Mucosa of stomach (tissue), 1 donor: ENCODE measurements around the gene MPP4.
"Not testable (repeated sequence)": the region's sequence is repeated elsewhere in the genome, so short reads cannot be mapped to it uniquely, and the experiment has no call there.

Experiments used
- H3K27me3 ChIP-seq: one replicate; pipeline ENCODE4 v1.7.0; 2013; ENCODE audit warnings: mild to moderate bottlenecking, low read length; ENCODE audit not compliant: control insufficient read depth, insufficient read depth
- H3K36me3 ChIP-seq: one replicate; pipeline ENCODE4 v1.7.0; 2013; ENCODE audit warnings: low read length; ENCODE audit not compliant: control insufficient read depth, insufficient read depth
- H3K4me1 ChIP-seq: one replicate; pipeline ENCODE4 v1.7.0; 2013; ENCODE audit warnings: mild to moderate bottlenecking, low read length; ENCODE audit not compliant: control insufficient read depth, insufficient read depth
- H3K4me3 ChIP-seq: one replicate; pipeline ENCODE4 v1.7.0; 2013; ENCODE audit warnings: low read length
- H3K9ac ChIP-seq: one replicate; pipeline ENCODE4 v1.7.0; 2013; ENCODE audit warnings: mild to moderate bottlenecking, low read length, moderate library complexity
- H3K9me3 ChIP-seq: one replicate; pipeline ENCODE4 v1.7.0; 2013; ENCODE audit warnings: mild to moderate bottlenecking, low read length, moderate library complexity; ENCODE audit not compliant: control insufficient read depth
- donor health status: Pancreatic carcinoma.

The MPP4 gene

DNA sequence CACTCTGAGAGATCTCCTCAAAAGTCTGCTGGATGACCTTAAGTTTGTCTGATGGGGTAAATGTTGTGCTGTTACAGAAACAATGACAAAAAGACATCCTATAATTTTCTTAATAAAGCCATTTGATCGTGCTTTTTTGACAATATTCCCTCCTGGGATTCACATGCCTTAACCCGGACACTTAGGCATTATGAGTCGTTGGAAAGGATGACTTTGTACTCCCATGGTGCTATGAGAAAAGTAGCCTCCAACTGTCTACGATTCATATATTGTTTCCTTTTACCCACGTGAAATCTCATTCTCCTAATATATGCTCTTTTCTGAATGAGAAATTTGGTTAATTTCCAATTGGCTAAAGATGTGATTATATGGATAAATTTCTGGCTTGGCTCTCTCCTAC lies 6.1 kb upstream of the MPP4 start:
- no peaks in the 10 kb centered on the region for H3K4me1 ChIP-seq
- H3K4me3 ChIP-seq: no peak overlapping the region
- H3K9me3 ChIP-seq: no peaks in the 10 kb centered on the region
- no peak overlapping the region for H3K9ac ChIP-seq
- H3K36me3 ChIP-seq: no peaks in the 10 kb centered on the region
- no peaks in the 10 kb centered on the region for H3K27me3 ChIP-seq

DNA sequence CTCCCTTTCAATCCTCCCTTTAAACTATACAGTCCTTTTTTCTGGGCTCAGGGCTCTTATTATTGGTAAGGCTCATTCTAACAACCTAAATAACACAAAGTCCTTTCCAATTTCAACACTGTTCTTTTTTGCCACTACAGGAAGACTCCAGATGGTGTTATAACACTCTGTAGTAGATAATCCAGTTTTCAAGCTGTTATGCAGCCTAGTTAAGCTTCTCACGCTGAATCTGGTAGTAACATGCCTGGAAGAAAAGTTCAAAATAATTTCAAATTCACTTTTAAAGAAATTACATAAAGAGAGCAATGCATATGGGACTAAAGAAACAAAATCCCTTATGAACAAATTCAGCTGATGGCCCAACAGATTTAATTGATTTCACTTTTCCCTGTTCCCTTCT lies 3.2 kb upstream of the MPP4 start:
- H3K9me3 ChIP-seq: no peaks in the 10 kb centered on the region
- H3K4me1 ChIP-seq: no peaks in the 10 kb centered on the region
- H3K27me3 ChIP-seq: no peaks in the 10 kb centered on the region
- no peak overlapping the region for H3K4me3 ChIP-seq
- no peaks in the 10 kb centered on the region for H3K36me3 ChIP-seq
- no peak overlapping the region for H3K9ac ChIP-seq

DNA sequence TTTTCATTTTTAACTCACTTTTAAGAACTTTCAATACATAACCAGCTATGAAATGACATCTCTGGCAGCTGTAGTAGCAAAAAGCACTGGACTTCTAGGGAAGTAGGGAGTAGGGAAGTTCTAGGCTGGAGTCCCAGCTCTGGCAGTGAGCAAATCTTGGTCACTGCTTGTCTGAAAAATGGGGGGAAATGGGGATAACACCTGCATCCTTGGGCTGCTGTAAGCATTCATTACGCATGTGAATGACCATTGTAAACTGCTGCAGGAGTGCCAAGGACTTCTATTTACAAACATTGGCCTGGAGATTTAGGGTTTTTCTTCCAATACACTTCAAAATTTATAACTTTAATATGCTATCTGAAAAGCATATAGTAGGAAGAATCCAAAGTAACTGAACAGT lies 972 bp upstream of the MPP4 start:
- Histone ChIP-seq H3K36me3 (no peaks in the 10 kb centered on the region), H3K9me3 (no peaks in the 10 kb centered on the region), H3K9ac (no peak overlapping the region), H3K27me3 (no peaks in the 10 kb centered on the region), H3K4me3 (no peak overlapping the region), H3K4me1 (no peaks in the 10 kb centered on the region)

DNA sequence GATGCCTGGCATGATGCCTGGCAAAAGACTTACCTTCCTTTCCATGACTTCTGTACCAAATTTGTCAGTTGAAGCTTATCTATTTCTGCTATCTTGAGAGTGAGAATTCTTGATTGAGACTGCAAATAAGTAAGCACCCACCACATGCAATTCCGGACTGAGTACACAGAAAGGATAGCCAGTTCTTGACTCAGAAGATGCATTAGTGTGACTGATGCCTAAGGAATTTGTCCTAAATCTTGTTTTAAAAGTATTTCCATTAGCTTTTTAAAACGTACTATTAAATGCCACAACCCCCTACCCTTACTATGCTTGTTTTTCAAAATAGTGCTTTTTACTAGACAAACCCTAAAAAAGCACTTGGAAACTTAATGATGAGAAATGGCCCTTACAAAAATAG lies 545 bp downstream of the MPP4 start:
- no peaks in the 10 kb centered on the region for H3K4me1 ChIP-seq
- H3K36me3 ChIP-seq: no peaks in the 10 kb centered on the region
- no peak overlapping the region for H3K9ac ChIP-seq
- H3K4me3 ChIP-seq: no peak overlapping the region
- no peaks in the 10 kb centered on the region for H3K9me3 ChIP-seq
- H3K27me3 ChIP-seq: no peaks in the 10 kb centered on the region

DNA sequence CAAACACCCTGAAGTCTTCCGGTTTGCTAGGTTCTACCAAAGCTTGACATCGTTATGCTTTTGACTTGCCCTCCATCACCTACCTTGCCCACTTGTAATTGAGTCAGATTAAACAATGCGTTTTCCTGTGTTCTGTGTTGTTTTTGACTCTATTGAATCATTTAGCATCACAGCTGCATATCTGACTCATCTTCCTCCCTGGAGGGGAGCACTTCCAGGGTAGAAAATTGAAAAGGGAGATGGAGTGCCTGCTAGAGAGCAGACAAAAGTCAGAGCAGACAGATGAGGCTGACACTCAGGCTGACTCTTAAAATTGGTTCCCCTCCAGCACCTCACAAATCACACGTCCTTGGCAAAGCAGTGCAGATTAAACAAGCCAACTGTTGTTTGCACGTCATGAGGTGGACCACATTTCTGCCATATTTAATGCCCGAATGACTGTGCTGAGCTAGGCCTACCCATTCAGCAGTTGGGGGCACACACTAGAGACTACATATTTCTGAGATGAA lies 2.2 kb downstream of the MPP4 start:
- H3K36me3 ChIP-seq: no peaks in the 10 kb centered on the region
- H3K9me3 ChIP-seq: no peaks in the 10 kb centered on the region
- H3K4me1 ChIP-seq: no peaks in the 10 kb centered on the region
- no peaks in the 10 kb centered on the region for H3K27me3 ChIP-seq
- no peak overlapping the region for H3K4me3 ChIP-seq
- H3K9ac ChIP-seq: no peak overlapping the region

DNA sequence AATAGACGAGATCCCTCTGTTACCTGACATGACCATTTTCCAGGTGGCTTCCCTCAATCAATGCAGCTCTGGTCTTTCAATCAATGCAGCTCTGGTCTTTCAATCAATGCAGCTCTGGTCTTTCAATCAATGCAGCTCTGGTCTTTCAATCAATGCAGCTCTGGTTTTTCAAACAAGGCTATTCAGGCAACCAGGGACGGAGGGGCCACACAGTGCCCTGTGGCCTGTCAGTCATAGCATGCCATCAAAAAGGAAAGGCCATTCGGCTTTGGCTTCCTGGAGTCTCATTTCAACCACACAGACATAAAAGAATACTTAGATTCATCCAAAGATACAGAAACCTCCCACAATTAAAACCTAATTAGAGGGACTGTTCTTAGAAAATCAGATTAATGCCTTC lies 13.3 kb downstream of the MPP4 start:
- Histone ChIP-seq H3K9me3 (no peaks in the 10 kb centered on the region), H3K4me3 (no peak overlapping the region), H3K27me3 (no peaks in the 10 kb centered on the region), H3K36me3 (no peaks in the 10 kb centered on the region), H3K9ac (no peak overlapping the region), H3K4me1 (no peaks in the 10 kb centered on the region)

DNA sequence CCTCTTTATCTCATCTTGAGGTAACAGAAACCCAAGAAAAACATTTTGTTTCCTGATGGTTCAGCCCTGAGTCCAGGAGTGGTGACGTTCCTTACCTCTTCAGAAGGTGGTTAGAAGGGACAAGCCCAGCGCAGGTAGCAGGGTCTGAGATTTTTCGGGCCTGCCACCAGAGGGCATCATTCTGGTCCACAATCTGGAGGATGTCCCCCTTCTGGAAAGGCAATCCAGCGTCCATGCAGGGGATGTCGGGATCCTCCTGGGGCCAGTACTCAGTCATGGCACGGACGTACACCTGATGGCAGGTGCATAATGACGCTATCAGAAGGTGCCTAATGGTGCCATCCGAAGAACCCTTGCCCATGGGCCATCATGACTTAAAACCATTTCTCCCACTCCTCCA lies 17.7 kb downstream of the MPP4 start:
- H3K4me3 ChIP-seq: no peak overlapping the region
- H3K36me3 ChIP-seq: no peaks in the 10 kb centered on the region
- no peaks in the 10 kb centered on the region for H3K27me3 ChIP-seq
- no peaks in the 10 kb centered on the region for H3K4me1 ChIP-seq
- H3K9me3 ChIP-seq: no peaks in the 10 kb centered on the region
- H3K9ac ChIP-seq: no peak overlapping the region

DNA sequence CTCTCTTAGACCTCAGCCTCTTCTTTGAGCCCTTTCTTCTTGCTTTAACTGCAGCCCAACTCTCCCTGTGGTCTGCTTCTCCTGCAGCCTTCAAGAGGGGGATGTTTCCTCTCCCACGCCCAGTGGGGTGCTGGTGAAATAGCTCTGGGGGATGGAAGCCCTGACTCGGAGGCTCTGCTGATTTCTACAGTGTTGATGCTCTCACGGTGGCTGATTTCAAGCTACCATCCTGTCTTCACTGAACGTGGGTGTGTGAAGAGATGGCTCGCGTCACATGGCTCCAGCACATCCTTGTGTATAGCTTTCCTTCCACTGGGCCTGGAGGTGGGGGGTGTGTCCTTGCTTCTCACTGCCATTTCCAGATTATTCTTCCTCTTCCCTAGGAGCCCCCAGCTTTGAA lies 20.0 kb downstream of the MPP4 start:
- no peaks in the 10 kb centered on the region for H3K9me3 ChIP-seq
- H3K36me3 ChIP-seq: no peaks in the 10 kb centered on the region
- no peak overlapping the region for H3K9ac ChIP-seq
- no peak overlapping the region for H3K4me3 ChIP-seq
- no peaks in the 10 kb centered on the region for H3K4me1 ChIP-seq
- H3K27me3 ChIP-seq: no peaks in the 10 kb centered on the region

DNA sequence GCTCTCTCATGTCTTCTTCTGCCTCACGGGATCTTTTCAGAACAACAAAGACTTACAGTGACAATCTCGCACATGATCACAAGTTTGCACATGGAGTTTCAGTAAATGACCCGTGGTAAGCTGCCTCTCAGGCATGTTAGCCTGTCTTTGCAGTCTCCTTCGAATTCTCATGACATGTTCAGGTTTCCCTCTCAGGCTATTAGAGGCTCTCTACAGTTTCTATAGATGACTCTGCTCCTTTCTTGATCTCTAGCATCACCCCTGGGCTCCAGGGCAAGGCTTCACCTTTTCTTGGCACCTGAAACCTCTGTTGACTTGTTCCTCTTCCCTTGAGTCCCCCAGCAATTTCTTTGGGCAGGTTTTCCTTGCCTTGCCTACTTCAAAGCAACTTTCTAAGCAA lies 23.0 kb downstream of the MPP4 start:
- no peaks in the 10 kb centered on the region for H3K4me1 ChIP-seq
- H3K27me3 ChIP-seq: no peaks in the 10 kb centered on the region
- H3K4me3 ChIP-seq: no peak overlapping the region
- no peak overlapping the region for H3K9ac ChIP-seq
- no peaks in the 10 kb centered on the region for H3K36me3 ChIP-seq
- no peaks in the 10 kb centered on the region for H3K9me3 ChIP-seq

DNA sequence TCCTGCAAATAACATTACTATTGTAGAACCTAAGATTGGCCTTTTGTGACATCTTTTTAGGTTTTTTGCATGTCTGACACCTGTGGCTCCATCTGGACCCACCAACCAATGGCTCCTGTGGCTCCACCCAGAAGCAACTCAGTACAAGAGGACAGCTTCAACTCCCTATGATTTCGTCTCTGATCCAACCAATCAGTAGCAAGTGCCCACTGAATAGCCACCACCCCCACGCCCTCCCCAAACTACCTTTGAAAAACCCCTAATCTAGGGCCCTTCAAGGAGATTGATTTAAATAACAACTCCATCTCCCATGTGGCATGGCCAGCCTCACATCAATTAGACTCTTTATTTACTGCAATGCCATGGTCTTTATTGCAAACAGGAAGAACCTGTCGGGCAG lies 23.6 kb downstream of the MPP4 start:
- Histone ChIP-seq H3K27me3 (no peaks in the 10 kb centered on the region), H3K9me3 (no peaks in the 10 kb centered on the region), H3K4me1 (no peaks in the 10 kb centered on the region), H3K4me3 (no peak overlapping the region), H3K36me3 (no peaks in the 10 kb centered on the region), H3K9ac (no peak overlapping the region)

DNA sequence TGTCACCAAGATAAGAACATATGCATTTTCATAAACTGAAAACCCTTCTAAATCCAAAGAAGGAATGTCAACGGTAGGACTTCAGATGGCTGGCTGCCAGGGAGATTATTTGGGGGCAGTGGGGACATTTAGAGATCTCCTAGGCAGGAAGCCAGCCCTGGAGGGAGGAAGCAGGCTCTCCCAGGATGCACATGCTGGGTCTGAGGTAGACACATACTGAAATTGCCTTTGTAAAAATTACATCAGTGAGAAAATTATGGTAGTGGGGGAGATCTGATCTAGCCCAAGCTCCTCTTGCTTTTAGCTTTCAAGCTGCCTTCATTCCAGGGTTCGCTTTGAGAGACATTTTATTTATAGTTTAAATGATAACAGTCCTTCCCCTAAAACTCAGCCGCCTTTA lies 24.1 kb downstream of the MPP4 start:
- Histone ChIP-seq H3K9me3 (no peaks in the 10 kb centered on the region), H3K36me3 (no peaks in the 10 kb centered on the region), H3K9ac (no peak overlapping the region), H3K4me3 (no peak overlapping the region), H3K4me1 (no peaks in the 10 kb centered on the region), H3K27me3 (no peaks in the 10 kb centered on the region)

DNA sequence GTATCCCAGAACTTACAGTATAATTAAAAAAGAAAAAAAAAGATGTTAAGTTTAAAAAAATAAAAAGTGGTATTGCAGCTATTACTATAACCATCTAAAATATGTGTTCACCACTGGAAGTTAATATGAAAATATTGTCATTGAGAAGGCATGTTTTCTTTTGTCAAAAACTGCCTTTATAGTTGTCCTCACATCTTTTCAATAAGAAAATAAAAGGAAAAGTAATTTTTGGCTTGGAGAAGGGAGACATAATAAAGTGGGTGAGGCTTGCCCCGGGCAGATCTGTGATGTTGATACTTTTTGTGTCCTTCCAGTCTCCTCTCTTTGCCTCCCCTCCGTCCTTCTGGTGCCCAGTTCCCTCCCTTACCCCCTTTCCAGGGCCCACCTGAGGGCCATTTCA lies 24.9 kb downstream of the MPP4 start:
- Histone ChIP-seq H3K4me1 (no peaks in the 10 kb centered on the region), H3K36me3 (no peaks in the 10 kb centered on the region), H3K4me3 (no peak overlapping the region), H3K9ac (no peak overlapping the region), H3K9me3 (no peaks in the 10 kb centered on the region), H3K27me3 (no peaks in the 10 kb centered on the region)

DNA sequence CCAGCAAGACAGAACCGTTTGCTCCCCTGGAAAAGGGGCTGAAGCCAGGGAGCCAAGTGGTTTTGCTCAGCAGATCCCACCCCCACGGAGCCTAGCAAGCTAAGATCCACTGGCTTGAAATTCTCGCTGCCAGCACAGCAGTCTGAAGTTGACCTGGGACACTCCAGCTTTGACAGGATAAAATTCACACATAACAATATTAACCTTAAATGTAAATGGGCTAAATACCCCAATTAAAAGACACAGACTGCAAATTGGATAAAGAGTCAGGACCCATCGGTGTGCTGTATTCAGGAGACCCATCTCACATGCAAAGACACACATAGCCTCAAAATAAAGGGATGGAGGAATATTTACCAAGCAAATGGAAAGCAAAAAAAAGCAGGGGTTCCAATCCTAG lies 27.2 kb downstream of the MPP4 start:
- not testable (repeated sequence) for H3K4me3 ChIP-seq, H3K36me3 ChIP-seq, H3K9me3 ChIP-seq, H3K27me3 ChIP-seq, H3K4me1 ChIP-seq, H3K9ac ChIP-seq
